CD4-positive, alpha-beta T cell treated with Interleukin-17A for 4 hours (primary cell): ENCODE results near the gene ACAP3.
A peak's percentile ranks its signal among the peaks of the same experiment; 100 is the strongest.

Source experiments
- DNase-seq: peaks from one replicate; pipeline ENCODE4 v3.0.0-alpha.2; 2020; ENCODE audit warnings: mixed read lengths

The ACAP3 gene

GRCh38 chr1:1343811-1344421 lies 36.2 kb upstream of the ACAP3 start:
- DNase-seq: no peak

GRCh38 chr1:1342584-1343115 lies 34.9 kb upstream of the ACAP3 start:
- no peak for DNase-seq

GRCh38 chr1:1342061-1342562 lies 34.4 kb upstream of the ACAP3 start:
- DNase-seq: no peak

- no peak for DNase-seq
Observed at GRCh38 chr1:1341549-1342021, 33.9 kb upstream of the ACAP3 start.

- DNase-seq: no peak
Observed at GRCh38 chr1:1340791-1341548, 33.2 kb upstream of the ACAP3 start.

GRCh38 chr1:1340185-1340584 lies 32.5 kb upstream of the ACAP3 start:
- DNase-seq: no peak

- DNase-seq: no peak
Observed at GRCh38 chr1:1338278-1338677, 30.5 kb upstream of the ACAP3 start.

GRCh38 chr1:1337793-1338147 lies 30.0 kb upstream of the ACAP3 start:
- DNase-seq: peak; percentile 36

- no peak for DNase-seq
Observed at GRCh38 chr1:1336931-1337792, 29.4 kb upstream of the ACAP3 start.

GRCh38 chr1:1336446-1336845 lies 28.7 kb upstream of the ACAP3 start:
- no peak for DNase-seq

GRCh38 chr1:1335792-1336248 lies 28.1 kb upstream of the ACAP3 start:
- DNase-seq: no peak

- DNase-seq: no peak
Observed at GRCh38 chr1:1335283-1335682, 27.6 kb upstream of the ACAP3 start.

- no peak for DNase-seq
Observed at GRCh38 chr1:1334835-1335234, 27.1 kb upstream of the ACAP3 start.

- no peak for DNase-seq
Observed at GRCh38 chr1:1333551-1334241, 26.0 kb upstream of the ACAP3 start.

- no peak for DNase-seq
Observed at GRCh38 chr1:1332774-1333480, 25.2 kb upstream of the ACAP3 start.

GRCh38 chr1:1332031-1332755 lies 24.5 kb upstream of the ACAP3 start:
- no peak for DNase-seq

- no peak for DNase-seq
Observed at GRCh38 chr1:1331068-1331965, 23.6 kb upstream of the ACAP3 start, which contains the start of gene TAS1R3. Gene TAS1R3, plus strand, starts transcription at chr1:1331280. Its CDS starts 66 bp downstream, at chr1:1331346.

- DNase-seq: no peak
Observed at GRCh38 chr1:1330366-1331067, 22.8 kb upstream of the ACAP3 start.
